ENCODE results near the gene GIPC3. TPM values are rescaled to one million over a fixed set of nuclear protein-coding genes. Genes with fewer than 3 reads are reported as not detected.

GIPC3 gene
- total RNA-seq, 4 donors from 2014 or later: 0.18 to 0.76 (median 0.22) TPM

DNA sequence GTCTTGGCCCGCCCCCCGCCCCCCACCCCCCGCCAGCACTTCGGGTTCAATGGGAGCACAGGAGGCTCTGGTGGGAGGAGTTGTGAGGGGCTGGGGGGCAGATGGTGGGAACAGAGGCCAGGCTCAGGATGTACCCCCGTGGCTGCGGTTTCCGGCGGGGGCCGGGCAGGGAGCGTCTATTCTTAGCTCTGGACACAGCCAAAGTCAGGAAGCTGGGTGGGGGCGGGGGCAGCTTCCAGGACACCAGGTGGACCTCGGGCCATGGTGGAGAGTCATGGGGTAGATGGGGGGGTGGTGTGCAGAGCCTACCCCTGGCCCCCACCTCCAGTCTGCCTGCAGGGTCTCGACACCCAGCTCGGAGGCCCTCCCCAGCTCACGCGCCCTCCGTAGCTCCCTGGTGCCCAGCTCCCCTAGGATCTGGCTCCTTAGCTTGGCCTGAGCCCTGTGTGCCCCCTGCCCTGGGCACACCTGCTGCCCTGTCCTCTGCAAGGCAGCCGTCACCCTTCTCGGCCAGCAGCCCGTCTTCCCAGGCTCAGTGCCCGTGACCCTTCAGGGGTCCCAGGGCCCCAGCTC is 23.6 kb downstream of the GIPC3 start:
- Histone ChIP-seq H3K4me3 (no peak overlapping the region), H3K27ac (peak overlapping the region; percentile 25 to 89 (median 80)), H3K4me1 (peaks cover 0 to 80% (median 37%) of the 10 kb centered on the region in 3 donors), H3K9me3 (no peaks in the 10 kb centered on the region), H3K36me3 (peaks cover 8 to 40% (median 16%) of the 10 kb centered on the region in 3 donors), H3K27me3 (peaks cover 0 to 28% (median 0%) of the 10 kb centered on the region in 4 donors)
- no peak for TF ChIP-seq POLR2A (IDR thresholded peaks at IDR 0.05)
- TF ChIP-seq, protein P1, sequence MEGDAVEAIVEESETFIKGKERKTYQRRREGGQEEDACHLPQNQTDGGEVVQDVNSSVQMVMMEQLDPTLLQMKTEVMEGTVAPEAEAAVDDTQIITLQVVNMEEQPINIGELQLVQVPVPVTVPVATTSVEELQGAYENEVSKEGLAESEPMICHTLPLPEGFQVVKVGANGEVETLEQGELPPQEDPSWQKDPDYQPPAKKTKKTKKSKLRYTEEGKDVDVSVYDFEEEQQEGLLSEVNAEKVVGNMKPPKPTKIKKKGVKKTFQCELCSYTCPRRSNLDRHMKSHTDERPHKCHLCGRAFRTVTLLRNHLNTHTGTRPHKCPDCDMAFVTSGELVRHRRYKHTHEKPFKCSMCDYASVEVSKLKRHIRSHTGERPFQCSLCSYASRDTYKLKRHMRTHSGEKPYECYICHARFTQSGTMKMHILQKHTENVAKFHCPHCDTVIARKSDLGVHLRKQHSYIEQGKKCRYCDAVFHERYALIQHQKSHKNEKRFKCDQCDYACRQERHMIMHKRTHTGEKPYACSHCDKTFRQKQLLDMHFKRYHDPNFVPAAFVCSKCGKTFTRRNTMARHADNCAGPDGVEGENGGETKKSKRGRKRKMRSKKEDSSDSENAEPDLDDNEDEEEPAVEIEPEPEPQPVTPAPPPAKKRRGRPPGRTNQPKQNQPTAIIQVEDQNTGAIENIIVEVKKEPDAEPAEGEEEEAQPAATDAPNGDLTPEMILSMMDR (IDR thresholded peaks at IDR 0.05): no peak
- intact Hi-C loops (cut with DNase I): no loop called here
- no peak for DNase-seq
- WGBS, 2 donors: 0 to 36% methylated on average over 2 to 5 of the region's 21 CpGs

DNA sequence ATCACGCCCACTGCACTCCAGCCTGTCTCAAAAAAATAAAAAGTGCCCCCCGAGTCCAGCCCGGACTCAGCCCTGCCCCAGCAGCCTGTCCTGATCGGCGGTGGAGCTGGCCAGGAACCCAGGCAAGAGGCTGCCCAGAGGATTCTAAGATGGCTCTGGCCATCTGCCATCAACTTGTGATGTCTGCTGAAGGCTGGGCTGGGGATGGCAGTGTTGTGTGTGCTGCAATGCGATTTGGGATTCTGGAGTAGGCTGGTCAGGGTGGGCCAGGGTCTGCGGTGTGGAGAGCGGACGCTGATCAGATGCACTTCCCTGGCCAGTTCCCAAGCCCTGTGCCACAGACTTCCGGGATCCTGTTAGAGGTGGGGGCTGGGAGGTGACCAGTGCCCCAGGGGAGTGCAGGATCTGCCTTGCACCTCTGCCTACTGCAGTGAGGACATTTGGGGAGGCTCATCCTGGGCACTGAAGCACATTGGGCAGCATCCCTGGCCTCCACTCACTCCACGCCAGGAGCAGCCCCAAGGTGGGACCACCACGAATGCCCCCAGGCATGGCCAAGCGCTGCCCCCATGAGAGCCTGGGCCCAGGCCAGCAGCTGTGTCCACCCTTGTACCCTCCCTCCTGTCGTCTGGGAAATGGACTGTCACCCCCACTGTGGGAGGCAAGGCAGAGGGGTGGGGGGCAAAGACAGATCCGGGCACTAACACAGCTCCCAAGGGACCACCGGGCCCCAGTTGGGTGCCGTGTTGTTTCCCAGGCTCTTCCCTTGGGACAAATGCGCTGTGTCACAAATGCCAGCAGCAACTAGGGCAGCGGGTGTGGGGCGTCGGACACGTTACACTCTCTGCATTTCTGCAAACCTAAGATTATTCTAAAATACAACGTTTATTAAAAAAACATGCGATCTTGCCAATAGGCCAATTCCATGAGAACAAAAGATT is 24.8 kb downstream of the GIPC3 start:
- 57 to 74% methylated on average over 10 to 14 of the region's 24 CpGs for WGBS, 2 donors
- Histone ChIP-seq H3K4me3 (no peak overlapping the region), H3K36me3 (peaks cover 8 to 52% (median 16%) of the 10 kb centered on the region in 3 donors), H3K4me1 (peaks cover 0 to 76% (median 36%) of the 10 kb centered on the region in 3 donors), H3K9me3 (no peaks in the 10 kb centered on the region), H3K27ac (peak overlapping the region in 3 of 4 donors; percentile 73 to 89 (median 88)), H3K27me3 (peaks cover 0 to 20% (median 0%) of the 10 kb centered on the region in 4 donors)
- no peak for TF ChIP-seq POLR2A (IDR thresholded peaks at IDR 0.05)
- TF ChIP-seq, protein P1 (IDR thresholded peaks at IDR 0.05): no peak
- intact Hi-C loops (cut with DNase I): no loop called here
- no peak for DNase-seq

DNA sequence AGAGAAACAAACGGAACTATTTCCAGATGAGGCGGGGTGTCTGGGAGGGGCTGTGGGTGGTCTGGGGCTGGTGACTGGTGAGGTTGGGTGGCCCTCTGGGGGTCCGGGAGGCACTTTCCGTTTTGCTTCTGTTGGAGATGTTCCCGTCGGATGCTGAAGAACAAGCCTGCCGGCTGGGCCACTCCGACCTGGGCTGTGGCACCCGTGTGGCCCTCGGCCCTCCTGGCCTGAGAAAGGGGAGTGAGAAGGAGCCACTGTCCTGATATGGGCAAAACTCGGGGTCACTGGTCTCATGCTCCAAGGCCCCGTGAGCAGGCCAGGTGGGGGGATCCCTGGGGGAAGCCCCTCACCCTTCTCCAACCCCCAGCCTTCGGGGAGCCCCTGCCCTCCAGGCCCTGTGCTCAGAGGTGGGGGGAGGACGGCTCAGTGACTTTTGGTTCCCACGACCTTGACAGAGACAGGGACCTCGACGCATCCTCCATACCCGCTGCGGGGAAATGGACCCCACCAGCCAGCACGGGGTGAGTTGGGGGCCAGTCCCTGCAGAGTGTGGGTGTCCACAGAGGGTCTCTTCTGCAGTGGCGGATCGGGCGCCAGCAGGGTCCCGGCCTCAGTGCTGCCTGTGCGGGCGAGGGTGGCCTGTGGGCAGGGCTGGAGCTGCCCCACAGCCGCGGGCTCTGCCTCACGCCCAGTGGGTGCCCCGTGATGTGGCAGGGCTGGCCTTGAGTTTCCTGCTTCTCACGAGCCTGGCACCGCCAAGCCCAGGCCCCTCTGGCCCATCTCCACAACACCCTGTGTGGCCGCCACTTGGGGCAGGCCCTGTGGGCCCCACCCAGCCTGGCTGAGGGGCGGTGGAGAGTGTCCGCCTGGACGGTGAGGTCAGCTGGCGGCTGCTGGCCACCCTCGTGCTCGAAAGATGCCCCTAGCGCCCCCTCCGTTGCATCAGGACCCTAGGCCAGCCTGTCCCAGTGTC is 25.8 kb downstream of the GIPC3 start:
- TF ChIP-seq, protein P1 (IDR thresholded peaks at IDR 0.05): no peak
- no peak for TF ChIP-seq POLR2A (IDR thresholded peaks at IDR 0.05)
- peaks cover 0 to 67% (median 30%) of the 10 kb centered on the region in 3 donors for H3K4me1 ChIP-seq
- H3K36me3 ChIP-seq: peaks cover 8 to 62% (median 16%) of the 10 kb centered on the region in 3 donors
- whole genome bisulfite sequencing, 2 donors: 86 to 94% methylated on average over 7 to 10 of the region's 41 CpGs
- no peak for DNase-seq
- no peak overlapping the region for H3K4me3 ChIP-seq
- no peaks in the 10 kb centered on the region for H3K9me3 ChIP-seq
- intact Hi-C loops (cut with DNase I): no loop called here
- H3K27me3 ChIP-seq: peaks cover 0 to 17% (median 0%) of the 10 kb centered on the region in 4 donors
- peak overlapping the region in 2 of 4 donors; percentile 9 to 73 for H3K27ac ChIP-seq

DNA sequence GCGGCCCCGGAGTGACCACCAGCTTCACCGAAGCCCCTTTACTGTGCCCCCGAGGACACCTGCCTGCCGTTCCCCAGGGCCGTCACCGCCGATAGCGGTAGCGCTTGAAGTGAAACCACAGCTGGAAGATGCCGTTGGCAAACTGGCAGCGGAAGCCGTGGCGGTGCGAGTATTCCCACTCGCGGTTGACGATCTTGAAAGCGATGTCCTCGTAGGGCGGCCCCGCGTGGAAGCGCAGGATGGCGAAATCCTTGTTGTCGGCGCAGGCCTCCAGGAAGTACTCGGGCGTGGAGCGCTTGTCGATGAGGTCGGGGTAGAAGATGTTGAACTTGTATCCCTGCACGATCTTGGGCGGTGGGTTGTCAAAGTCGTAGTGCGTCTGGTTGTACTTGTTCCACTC is 26.6 kb downstream of the GIPC3 start:
- H3K27ac ChIP-seq: peak overlapping the region in 1 of 4 donors; percentile 69
- peaks cover 8 to 70% (median 16%) of the 10 kb centered on the region in 3 donors for H3K36me3 ChIP-seq
- TF ChIP-seq, protein P1 (IDR thresholded peaks at IDR 0.05): no peak
- TF ChIP-seq POLR2A (IDR thresholded peaks at IDR 0.05): no peak
- H3K4me3 ChIP-seq: no peak overlapping the region
- H3K4me1 ChIP-seq: peaks cover 0 to 59% (median 22%) of the 10 kb centered on the region in 3 donors
- peaks cover 0 to 9% (median 0%) of the 10 kb centered on the region in 4 donors for H3K27me3 ChIP-seq
- no peaks in the 10 kb centered on the region for H3K9me3 ChIP-seq
- DNase-seq: no peak
- intact Hi-C loops (cut with DNase I): no loop called here
- 85 to 95% methylated on average over 23 to 27 of the region's 36 CpGs for WGBS, 2 donors
